AG10803 (cell line): Measurements from ENCODE around the gene MAGED1.

Source experiments
- DNase-seq: peaks from one replicate; pipeline ENCODE4 v3.0.0; 2010; ENCODE audit warnings: low read depth
- H3K4me3 ChIP-seq: 2 replicates; pipeline ENCODE4 v1.5.1; 2011; ENCODE audit warnings: mild to moderate bottlenecking, low read length, control low read depth
- TF ChIP-seq, protein P1 (sequence below): conservative IDR thresholded peaks from 2 replicates; pipeline ENCODE4 v1.5.1; 2011; ENCODE audit warnings: mild to moderate bottlenecking, low read length, control low read depth, inconsistent platforms

The MAGED1 gene

DNA sequence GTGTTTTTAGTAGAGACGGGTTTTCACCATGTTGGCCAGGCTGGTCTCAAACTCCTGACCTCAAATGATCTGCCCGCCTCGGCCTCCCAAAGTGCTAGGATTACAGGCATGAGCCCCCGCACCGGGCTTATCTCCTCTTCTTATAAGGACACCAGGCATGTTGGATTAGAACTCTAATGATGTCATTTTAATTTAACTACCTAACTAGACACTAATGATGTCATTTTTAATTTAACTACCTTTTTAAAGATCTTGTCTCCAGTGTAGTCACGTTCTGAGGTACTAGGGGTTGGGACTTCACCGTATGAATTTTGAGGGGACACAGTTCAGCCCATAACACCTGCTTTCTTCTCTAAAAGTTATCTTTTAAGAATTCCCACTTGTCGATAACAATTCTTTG lies 37.7 kb upstream of the MAGED1 start:
- H3K4me3 ChIP-seq, result no peak overlapping the region
- TF ChIP-seq, protein P1, sequence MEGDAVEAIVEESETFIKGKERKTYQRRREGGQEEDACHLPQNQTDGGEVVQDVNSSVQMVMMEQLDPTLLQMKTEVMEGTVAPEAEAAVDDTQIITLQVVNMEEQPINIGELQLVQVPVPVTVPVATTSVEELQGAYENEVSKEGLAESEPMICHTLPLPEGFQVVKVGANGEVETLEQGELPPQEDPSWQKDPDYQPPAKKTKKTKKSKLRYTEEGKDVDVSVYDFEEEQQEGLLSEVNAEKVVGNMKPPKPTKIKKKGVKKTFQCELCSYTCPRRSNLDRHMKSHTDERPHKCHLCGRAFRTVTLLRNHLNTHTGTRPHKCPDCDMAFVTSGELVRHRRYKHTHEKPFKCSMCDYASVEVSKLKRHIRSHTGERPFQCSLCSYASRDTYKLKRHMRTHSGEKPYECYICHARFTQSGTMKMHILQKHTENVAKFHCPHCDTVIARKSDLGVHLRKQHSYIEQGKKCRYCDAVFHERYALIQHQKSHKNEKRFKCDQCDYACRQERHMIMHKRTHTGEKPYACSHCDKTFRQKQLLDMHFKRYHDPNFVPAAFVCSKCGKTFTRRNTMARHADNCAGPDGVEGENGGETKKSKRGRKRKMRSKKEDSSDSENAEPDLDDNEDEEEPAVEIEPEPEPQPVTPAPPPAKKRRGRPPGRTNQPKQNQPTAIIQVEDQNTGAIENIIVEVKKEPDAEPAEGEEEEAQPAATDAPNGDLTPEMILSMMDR, result no peak
- no peak for DNase-seq

DNA sequence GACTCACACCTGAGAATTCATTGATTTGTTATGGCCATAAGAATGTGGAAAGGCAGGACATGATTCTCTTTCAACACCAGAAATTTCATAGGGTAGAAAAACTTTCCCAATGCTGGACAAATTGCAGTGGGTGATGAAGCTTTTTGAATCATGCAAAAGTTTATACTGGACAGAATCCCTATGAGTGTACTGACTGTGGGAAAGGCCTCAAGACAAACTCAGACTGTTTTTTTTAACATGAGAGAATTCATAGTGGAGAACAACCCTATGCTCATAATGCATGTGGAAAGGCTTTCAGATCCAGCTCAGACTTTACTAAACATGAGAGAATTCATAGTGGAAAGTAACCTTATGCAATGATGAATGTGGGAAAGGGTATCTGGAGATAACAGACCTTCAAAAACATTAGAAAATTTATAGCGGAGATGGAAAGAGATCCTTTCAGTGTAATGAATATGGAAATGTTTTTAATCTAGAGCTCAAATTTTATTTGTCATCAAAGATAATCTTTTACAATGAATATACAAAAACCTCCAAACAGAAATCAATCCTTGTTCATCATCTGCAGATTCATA lies 36.2 kb upstream of the MAGED1 start:
- no peak for DNase-seq
- TF ChIP-seq, protein P1, result no peak
- H3K4me3 ChIP-seq, result no peak overlapping the region

DNA sequence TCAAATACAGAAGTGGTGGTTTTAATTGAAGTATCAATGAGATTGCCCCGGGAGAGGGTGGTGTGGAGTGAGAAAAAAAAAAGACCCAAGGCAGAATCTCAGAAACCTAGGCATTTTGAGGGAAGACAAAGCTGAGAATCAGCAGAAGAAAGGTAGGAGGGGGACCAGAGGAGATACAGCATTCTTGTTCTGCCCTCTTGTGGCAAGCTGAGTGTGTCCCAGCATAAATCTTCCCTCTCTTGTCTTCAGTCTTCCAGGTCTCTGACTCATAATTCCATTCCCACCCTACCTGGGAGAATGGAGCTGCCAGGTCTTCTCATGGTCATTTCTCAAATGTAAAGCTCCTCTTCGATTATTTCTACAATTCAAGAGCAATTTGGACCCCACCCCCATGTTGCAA lies 32.7 kb upstream of the MAGED1 start:
- H3K4me3 ChIP-seq, result no peak overlapping the region
- TF ChIP-seq, protein P1, result peak; percentile 55
- peak; percentile 34 for DNase-seq

DNA sequence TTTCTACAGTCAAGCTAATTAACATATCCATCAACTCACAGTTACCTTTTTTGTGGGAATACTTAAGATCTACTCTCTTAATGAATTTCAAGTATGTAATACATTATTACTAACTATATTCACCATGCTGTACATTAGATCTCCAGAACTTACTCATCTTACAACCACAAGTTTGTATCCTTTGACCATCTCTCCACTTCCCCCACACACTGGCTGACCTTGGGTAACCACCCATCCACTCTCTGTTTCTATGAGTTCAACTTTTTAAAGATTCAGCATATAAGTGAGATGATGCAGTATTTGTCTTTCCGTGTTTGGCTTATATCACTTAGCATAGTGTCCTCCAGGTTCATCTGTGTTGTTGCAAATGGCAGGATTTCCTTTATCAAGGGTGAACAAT lies 30.5 kb upstream of the MAGED1 start:
- no peak overlapping the region for H3K4me3 ChIP-seq
- DNase-seq, result no peak
- TF ChIP-seq, protein P1, result no peak

DNA sequence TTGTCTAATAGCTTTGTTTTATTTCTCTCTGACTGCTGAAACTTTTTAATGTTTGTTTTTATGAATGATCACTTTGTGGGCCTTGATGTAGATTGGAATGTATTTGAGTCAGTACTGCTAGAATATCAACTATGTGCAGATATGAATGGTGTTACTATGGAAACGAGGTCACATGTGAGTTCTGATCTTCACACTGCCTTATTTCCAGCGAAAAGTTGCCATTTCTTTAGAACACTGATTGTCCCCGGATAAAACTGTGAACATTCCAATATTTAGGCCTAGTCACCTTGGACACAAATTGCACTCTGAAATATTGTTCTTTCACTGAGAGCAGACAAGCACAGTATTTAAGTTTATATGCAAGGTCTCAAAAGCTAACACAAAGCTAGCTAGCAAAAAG lies 27.2 kb upstream of the MAGED1 start:
- DNase-seq, result peak; percentile 9
- TF ChIP-seq, protein P1, result no peak
- no peak overlapping the region for H3K4me3 ChIP-seq

DNA sequence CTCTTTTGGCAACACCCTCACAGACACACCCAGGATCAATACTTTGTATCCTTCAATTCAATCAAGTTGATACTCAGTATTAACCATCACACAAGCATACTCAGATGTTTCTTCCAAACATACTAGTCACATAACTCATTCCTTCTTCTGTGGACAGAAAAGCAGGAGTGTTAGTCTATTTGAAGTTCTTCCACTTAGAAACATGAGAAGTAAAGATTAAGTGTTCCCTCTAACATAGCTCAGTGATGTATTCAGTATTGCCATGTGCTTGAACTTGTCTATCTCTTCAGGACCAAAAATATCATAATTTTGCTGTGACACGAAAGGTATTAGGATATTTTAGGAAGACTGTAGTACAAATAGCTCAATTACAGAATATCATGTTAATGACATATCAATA lies 25.8 kb upstream of the MAGED1 start:
- no peak for DNase-seq
- H3K4me3 ChIP-seq, result no peak overlapping the region
- TF ChIP-seq, protein P1, result no peak

DNA sequence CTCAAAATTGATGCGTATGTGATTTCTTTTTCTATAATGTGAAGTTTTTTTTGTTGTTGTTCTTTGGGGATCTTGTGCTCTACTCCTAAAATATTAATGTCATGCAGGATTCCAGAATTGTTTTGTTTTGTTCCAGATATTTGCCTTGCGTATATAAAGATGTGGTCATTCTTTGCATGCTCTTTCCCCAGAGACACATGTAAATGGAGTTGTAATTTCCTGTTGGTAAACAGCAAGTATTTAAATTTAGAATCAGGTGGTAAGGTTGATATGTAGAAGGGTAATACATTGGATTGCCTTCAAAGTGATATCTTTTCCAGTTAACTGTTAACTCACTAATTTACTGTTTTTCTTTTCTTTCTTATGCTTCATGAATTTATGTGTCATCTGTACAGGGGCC lies 23.1 kb upstream of the MAGED1 start:
- no peak overlapping the region for H3K4me3 ChIP-seq
- TF ChIP-seq, protein P1, result no peak
- no peak for DNase-seq
